K562 (cell line): Measurements from ENCODE around the gene INO80E. TPM values are rescaled to one million over a fixed set of nuclear protein-coding genes. Genes with fewer than 3 reads are reported as not detected.

ENCODE experiments used
- E2F8 ChIP-seq: fragments of 450-650 bp; IDR thresholded peaks from 2 replicates; pipeline ENCODE4 v1.7.1; 2018; ENCODE audit warnings: mild to moderate bottlenecking, low read depth; ENCODE audit not compliant: partially characterized antibody
- ELK1 ChIP-seq: sonication (generic); formaldehyde crosslinking; IDR thresholded peaks from 2 replicates; pipeline ENCODE4 v1.8.1; 2022; ENCODE audit warnings: missing genetic modification reagents
- KDM2B ChIP-seq: fragments of 250-450 bp; sonication (Bioruptor Pico); IDR thresholded peaks from 2 replicates; pipeline ENCODE4 v1.8.0; 2021; ENCODE audit warnings: mild to moderate bottlenecking, moderate library complexity
- NONO ChIP-seq, 2 experiments: fragments of 200-400 bp in 1 of 2; fragments of 450-650 bp in 1 of 2; formaldehyde crosslinking in 1 of 2; IDR thresholded peaks; 2 replicates each; pipeline ENCODE4 v1.6.1; 2017; ENCODE audit warnings: low read depth in 2 of 2, mild to moderate bottlenecking in 2 of 2, moderate library complexity in 2 of 2, low read length in 1 of 2
- ZBTB9 ChIP-seq: fragments of 450-650 bp; formaldehyde crosslinking; IDR thresholded peaks from 2 replicates; pipeline ENCODE4 v1.4.0; 2020; ENCODE audit warnings: mild to moderate bottlenecking, moderate library complexity
- polyA plus RNA-seq, 8 experiments: library from polyadenylated mRNA; depleted of rRNA in 4 of 8; stranded (reverse) in 5 of 8; unstranded in 3 of 8; fragments of >200 nt; fragmentation: Nextera tagmentation in 2 of 8; fragmentation: Illumina TruSeq in 1 of 8; extraction: Ambion mirVana in 2 of 8; extraction: Trizol in 1 of 8; gene quantifications; 2 replicates each; pipeline versions ENCODE4 v1.2.1 to v1.2.3, GENCODE V29; 2011 to 2014; ENCODE audit warnings: inconsistent platforms in 1 of 8, missing spikeins in 1 of 8
- total RNA-seq, 7 experiments: library from RNA; depleted of rRNA in 6 of 7; stranded (reverse); fragments of >200 nt in 6 of 7; fragmentation: Illumina TruSeq in 2 of 7; extraction: Trizol in 2 of 7; gene quantifications; 2 replicates each; pipeline versions ENCODE4 v1.2.1 to v1.2.3, GENCODE V29; 2011 to 2021; ENCODE audit warnings: low replicate concordance in 1 of 7
- TF ChIP-seq, protein P1 (sequence below), 2 experiments: fragments of 450-650 bp; IDR thresholded peaks; 2 replicates each; pipeline ENCODE4 v1.6.1; 2016; ENCODE audit warnings: mild to moderate bottlenecking in 2 of 2, borderline replicate concordance in 1 of 2, low read depth in 1 of 2, moderate library complexity in 1 of 2
- TF ChIP-seq, protein P2 (sequence below): sonication (generic); formaldehyde crosslinking; IDR thresholded peaks from 2 replicates; pipeline ENCODE4 v1.5.0; 2020; ENCODE audit warnings: missing genetic modification reagents

INO80E gene
- total and polyA plus RNA-seq, 9 of the 15 experiments (the other 6 are each of a cell fraction or from before 2014, with no cell fraction given), result 0.31 to 102 (median 49.3) TPM

DNA sequence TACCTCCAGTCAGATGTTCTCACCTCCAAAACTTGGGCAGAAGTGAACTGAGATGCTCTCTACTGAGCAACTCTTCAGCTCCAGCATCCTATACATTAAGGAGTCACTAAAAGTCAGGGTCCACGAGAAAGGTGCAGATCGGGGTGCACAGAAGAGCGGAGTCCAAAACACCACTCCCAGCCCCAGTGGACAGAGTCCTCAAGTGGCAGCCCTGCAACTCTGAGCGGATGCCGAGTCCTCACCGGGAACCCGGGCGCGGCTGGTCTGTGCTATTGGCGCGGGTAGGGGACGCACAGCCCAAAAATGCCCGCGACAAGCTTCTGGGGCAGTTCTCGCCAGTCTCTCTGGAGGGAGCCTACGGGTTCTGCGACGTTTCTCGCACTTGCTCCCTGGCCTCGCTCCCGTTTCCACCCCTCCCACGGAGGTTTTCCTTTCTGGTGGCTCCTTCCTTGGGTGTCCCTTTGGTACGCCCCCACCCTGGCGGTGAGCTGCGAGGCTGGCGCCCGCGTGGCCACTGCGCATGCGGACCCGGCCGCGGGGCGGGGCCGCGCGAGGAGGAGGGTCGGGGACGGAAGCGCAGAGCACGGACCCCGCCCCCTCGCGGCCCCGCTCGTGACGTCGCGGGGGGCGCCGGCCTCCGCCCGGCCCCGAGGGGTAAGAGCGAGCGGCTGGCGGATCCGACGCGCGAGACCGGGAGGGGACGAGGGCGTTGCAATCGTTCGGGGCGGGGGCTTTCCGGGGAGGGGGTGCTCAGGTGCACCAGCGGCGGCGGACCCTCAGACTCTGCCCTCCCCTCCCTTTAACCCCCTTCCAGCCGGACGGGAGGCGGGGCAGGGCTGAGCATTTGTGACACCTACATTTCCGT, 34.3 kb upstream of the INO80E start, which contains the start of gene TMEM219 (continued):
- no peak for TF ChIP-seq ELK1 (CRISPR knock-in tag)
- TF ChIP-seq, protein P1, sequence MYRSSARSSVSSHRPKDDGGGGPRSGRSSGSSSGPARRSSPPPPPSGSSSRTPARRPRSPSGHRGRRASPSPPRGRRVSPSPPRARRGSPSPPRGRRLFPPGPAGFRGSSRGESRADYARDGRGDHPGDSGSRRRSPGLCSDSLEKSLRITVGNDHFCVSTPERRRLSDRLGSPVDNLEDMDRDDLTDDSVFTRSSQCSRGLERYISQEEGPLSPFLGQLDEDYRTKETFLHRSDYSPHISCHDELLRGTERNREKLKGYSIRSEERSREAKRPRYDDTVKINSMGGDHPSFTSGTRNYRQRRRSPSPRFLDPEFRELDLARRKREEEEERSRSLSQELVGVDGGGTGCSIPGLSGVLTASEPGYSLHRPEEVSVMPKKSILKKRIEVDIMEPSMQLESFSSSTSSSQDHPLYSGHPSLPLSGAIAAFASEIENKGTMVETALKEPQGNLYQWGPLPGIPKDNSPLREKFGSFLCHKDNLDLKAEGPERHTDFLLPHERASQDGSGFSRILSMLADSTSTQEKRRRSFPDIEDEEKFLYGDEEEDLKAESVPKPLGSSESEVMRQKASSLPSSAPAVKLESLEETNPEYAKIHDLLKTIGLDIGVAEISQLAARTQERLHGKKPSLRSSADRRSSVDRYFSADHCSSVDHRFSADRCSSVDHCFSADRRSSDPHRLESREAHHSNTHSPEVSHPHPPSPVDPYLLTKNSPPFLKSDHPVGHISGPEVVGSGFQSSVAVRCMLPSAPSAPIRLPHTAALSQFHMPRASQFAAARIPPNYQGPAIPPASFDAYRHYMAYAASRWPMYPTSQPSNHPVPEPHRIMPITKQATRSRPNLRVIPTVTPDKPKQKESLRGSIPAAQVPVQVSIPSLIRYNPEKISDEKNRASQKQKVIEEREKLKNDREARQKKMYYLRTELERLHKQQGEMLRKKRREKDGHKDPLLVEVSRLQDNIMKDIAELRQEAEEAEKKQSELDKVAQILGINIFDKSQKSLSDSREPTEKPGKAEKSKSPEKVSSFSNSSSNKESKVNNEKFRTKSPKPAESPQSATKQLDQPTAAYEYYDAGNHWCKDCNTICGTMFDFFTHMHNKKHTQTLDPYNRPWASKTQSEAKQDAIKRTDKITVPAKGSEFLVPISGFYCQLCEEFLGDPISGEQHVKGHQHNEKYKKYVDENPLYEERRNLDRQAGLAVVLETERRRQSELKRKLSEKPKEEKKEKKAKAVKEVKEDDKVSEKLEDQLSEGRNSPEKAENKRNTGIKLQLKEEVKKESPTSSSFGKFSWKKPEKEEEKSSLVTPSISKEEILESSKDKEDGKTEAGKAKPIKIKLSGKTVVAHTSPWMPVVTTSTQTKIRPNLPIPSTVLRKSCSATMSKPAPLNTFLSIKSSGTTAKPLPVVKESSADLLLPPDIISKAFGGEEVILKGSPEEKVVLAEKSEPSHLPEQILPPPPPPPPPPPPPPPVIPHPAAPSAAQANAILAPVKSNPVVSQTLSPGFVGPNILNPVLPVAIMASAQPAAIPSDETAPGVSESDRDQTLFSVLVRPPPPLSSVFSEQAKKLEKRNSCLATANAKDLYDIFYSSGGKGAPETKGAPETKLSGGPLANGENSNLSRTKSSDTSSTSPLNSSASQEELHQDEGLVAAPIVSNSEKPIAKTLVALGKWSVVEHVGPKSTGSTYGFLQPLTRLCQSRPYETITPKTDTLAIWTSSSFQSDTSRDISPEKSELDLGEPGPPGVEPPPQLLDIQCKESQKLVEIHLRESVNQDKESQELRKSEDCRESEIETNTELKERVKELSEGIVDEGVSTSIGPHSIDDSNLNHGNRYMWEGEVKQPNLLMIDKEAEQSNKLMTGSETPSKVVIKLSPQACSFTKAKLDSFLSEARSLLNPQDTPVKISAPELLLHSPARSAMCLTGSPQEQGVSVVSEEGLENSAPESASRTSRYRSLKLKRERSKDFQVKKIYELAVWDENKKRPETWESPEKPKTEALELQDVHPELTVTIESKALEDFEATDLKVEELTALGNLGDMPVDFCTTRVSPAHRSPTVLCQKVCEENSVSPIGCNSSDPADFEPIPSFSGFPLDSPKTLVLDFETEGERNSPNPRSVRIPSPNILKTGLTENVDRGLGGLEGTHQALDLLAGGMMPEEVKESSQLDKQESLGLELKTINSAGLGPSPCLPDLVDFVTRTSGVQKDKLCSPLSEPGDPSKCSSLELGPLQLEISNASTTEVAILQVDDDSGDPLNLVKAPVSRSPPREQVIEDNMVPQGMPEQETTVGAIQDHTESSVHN (IDR thresholded peaks at IDR 0.05; ENCODE audit: borderline replicate concordance in 1 of 2, low read depth in 1 of 2), result no peak
- peak in 1 of 2 experiments; percentile 98; a peak in 2 of 4 replicates for TF ChIP-seq NONO (IDR thresholded peaks at IDR 0.05; ENCODE audit: low read depth in 2 of 2, low read length in 1 of 2)
- TF ChIP-seq E2F8, result no peak
- TF ChIP-seq, protein P2, sequence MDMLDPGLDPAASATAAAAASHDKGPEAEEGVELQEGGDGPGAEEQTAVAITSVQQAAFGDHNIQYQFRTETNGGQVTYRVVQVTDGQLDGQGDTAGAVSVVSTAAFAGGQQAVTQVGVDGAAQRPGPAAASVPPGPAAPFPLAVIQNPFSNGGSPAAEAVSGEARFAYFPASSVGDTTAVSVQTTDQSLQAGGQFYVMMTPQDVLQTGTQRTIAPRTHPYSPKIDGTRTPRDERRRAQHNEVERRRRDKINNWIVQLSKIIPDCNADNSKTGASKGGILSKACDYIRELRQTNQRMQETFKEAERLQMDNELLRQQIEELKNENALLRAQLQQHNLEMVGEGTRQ (CRISPR knock-in tag), result 0 out of 2 replicates have a peak, but pooled peaks have one; percentile 19
- TF ChIP-seq ZBTB9 (CRISPR knock-in tag), result no peak
- no peak for TF ChIP-seq KDM2B
